Activated effector memory CD4-positive, alpha-beta T cell treated with anti-CD3 and anti-CD28 coated beads, Interleukin-2, amount 50 U/mL, for 16 hours (primary cell): ENCODE data around the gene TKTL1.
A peak's percentile ranks its signal among the peaks of the same experiment; 100 is the strongest.

Experiments
- DNase-seq: peaks from one replicate; pipeline ENCODE4 v3.0.0-alpha.2; 2020

Gene TKTL1

DNA sequence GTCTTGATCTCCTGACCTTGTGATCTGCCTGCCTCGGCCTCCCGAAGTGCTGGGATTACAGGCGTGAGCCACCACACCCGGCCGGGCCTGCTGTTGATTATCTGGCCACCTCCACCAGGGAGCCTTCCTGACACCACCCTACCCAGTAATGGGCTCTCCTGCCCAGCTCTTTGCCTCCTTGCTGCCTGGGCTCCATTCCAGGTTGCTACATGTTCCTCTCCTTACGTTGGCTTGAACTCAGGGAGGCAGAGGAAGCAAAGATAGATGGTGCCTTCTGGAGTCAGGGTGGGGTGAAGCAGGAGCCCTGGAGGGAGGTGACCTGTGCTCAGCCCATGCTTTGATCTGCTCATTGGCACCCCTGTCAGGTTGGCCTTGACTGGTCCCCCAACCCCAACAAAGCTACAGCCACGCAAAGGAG lies 52.5 kb downstream of the TKTL1 start:
- peak; percentile 55 for DNase-seq

GRCh38 chrX:154348646-154349358 lies 53.2 kb downstream of the TKTL1 start:
- peak; percentile 60 for DNase-seq

GRCh38 chrX:154349359-154349935 lies 53.9 kb downstream of the TKTL1 start:
- DNase-seq: peak; percentile 62

DNA sequence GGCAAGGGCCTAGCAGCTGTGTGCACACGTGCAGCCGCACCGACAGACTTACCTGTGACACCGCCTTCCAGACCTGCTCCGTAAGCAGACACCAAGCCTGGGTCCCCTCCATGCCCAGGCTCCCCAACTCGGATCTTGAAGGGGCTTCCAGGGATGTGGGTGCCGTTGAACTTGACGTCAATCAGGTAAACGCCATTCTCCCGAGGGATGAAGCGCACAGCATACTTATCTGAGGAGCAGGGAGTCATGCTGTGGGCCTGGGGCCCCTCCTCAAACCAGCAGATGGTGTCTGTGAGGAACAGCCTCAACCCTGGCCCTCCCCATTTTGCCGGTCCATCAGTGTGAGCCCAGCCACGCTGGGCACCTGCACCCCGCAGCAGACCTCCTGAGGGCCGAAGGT lies 54.4 kb downstream of the TKTL1 start:
- DNase-seq: no peak

GRCh38 chrX:154350429-154351182 lies 55.0 kb downstream of the TKTL1 start:
- no peak for DNase-seq

GRCh38 chrX:154351183-154352011 lies 55.8 kb downstream of the TKTL1 start:
- peak; percentile 76 for DNase-seq

DNA sequence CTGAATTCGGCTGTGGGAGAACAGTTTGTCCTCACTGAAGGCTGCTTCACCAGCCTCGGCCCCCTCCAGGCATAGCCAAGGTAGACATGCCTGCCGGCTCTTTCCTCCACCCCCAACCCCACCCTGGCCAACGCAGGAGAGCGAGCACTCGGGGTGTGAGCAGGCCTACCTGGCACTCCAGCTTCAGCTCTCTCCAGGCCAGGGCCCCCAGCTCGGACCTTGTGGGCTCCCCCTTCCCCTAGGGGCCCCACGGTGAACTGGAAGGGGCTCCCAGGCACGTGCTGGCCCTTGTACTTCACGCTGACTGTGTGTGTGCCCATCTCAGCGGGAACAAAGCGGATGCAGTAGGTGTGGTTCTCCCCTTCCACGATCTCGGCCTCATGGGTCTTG lies 56.4 kb downstream of the TKTL1 start:
- no peak for DNase-seq

DNA sequence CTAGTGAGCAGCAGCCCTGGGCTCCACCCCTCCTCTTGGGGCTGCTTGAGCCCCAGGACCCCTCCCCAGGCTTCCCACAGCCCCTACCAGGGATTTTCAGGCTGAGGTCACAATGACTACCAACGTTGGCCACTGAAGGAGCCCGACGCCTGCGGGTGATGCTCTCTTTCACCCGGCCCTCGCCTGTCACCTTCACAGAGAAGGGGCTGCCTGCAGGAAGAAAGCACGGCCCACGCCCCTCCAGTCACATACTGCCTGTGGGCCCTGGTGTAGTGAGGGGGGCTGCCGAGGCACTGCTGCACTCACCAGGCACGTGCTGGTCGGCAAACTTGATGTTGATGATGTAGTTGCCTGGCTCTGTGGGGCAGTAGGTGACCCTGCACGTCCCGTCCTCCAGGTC lies 56.9 kb downstream of the TKTL1 start:
- DNase-seq: no peak

DNA sequence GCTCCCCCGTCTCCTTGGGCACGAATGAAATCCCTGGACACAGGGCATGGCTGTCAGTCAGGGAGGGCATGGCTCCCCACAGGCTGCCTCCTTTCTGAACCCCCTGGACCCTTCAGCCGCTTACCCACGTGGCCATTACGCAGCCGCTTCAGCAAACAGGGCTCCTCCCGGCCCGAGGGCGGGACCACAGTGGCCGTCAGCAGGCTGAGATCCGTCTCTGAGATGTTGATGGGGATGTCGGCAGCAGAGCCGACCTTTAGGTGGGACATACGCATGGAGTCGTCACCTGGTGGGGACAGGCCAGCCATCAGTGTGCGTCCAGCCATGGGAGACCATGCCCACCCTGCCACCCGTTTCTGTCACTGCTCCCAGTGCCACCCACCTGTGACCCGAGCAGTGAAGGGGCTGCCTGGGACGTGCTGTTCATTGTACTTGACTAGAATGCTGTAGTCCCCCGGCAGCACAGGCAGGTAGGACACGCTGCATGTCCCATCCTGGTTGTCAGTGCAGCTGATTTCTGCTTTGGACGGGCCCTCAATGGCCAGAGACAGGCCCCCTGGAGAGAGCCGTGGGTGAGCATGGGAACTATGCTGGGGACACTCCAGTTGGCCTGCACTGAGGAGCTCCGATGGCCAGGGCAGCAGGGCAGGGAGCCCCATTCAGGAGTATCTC lies 57.7 kb downstream of the TKTL1 start:
- no peak for DNase-seq

GRCh38 chrX:154354013-154354412 lies 58.4 kb downstream of the TKTL1 start:
- no peak for DNase-seq

GRCh38 chrX:154354516-154354915 lies 58.9 kb downstream of the TKTL1 start:
- DNase-seq: no peak

DNA sequence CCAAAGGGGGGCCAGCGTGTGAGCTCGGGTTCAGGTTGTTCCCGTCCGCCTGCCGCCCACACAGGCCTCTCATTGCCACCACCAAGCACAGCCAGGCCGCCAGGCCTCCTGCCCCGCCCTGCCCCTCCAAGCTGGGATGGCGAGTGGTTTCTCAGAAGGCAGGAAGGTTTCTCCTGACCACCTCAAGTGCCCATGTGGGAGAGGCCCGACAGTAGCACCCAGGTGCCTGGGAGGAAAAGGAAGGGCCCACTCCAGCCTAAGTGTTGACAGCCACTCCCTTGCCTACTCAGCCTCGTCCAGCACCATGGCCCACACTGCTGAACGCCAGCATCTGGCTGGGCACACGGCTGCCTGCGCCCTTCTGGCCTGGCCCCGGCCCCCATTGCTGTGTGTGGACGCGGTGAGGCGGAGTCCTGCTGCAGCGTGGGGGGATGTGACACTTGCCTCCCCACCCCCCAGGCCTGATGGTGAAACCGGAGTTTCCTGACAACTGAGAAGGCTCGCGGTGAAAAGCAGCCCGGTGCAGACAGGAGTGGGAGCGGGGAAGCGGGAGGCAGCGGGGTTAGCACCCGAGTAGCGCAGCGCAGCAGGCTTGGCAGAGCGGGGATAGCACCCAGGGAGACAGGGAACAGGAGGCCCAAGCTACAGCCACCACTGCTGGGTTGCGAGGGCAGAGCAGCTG lies 59.6 kb downstream of the TKTL1 start:
- DNase-seq: no peak

GRCh38 chrX:154355776-154356140 lies 60.2 kb downstream of the TKTL1 start:
- no peak for DNase-seq

GRCh38 chrX:154356596-154356995 lies 61.0 kb downstream of the TKTL1 start:
- DNase-seq: no peak

DNA sequence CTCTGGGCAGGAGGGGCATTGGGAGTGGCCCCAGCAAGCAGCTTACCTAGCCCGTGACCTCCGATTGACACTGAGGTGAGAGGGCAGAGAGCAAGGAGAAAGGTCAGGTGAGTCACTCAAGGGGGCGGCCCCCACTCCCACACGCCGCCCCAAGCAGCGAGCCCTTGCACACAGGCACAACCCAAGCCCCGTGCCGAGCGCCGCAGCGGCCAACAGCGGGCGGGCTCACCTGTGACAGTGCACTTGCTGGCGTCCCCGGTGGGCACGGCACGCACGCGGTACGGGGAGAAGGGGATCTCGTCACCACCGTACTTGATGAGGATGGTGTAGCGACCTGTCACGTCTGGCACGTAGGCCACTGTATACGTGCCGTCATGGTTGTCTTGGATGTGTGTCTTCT lies 61.6 kb downstream of the TKTL1 start:
- no peak for DNase-seq

DNA sequence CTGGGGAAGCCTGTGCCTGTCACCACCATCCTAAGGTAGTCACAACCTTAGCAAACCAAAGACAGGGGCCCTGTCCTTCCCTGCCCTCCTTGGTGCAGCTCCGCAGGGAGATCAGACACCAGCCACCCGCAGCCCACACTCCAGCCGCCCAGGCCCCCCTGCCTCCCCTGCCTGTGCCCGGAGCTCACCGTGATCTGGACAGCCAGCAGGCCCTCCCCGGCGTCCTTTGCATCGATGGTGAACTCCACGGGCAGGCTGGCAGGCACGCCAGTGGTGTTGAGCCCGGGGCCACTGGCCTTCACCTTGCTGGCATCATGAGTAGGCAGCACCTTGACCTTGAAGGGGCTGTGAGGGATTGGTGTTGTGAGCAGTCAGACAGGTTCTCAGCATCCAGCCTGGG lies 62.4 kb downstream of the TKTL1 start:
- no peak for DNase-seq

- no peak for DNase-seq
Observed at GRCh38 chrX:154358829-154359228, 63.2 kb downstream of the TKTL1 start.

DNA sequence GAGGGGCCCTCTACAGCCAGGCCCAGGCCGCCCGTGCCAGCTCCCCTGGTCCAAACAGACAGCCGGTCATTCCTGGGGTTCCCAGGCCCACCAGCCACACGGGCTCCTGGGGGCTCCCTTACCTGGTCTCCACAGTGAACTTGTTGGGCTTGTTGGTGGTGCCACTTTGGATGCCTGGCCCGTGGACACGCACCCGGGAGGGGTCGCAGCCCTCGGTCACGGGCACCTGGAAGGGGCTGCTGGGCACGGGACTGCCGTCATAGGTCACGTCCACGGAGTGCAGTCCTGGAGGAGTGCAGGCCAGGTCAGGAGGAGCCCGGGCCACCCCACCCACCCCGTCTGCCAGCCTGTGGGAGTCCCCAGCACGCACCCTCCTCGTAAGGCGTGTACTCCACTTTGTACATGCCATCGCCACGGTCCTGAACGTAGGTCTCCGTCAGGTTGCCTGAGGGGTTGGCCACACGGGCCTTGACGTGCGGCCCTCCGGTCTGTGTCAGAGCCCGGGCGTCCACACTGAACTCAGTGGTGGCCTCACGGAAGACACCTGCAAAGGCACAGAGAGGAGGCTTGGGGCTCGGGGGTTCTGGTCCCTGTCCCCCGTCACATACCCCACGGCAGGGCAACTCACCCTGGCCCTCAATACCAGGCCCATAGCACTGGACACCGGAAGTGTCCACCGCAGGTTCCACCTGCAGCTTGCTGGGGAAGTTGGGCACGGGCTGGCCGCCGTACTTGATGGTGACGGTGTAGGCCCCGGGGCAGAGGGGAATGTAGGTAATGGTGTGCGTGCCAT lies 64.0 kb downstream of the TKTL1 start:
- no peak for DNase-seq

GRCh38 chrX:154360155-154360713 lies 64.6 kb downstream of the TKTL1 start:
- no peak for DNase-seq

DNA sequence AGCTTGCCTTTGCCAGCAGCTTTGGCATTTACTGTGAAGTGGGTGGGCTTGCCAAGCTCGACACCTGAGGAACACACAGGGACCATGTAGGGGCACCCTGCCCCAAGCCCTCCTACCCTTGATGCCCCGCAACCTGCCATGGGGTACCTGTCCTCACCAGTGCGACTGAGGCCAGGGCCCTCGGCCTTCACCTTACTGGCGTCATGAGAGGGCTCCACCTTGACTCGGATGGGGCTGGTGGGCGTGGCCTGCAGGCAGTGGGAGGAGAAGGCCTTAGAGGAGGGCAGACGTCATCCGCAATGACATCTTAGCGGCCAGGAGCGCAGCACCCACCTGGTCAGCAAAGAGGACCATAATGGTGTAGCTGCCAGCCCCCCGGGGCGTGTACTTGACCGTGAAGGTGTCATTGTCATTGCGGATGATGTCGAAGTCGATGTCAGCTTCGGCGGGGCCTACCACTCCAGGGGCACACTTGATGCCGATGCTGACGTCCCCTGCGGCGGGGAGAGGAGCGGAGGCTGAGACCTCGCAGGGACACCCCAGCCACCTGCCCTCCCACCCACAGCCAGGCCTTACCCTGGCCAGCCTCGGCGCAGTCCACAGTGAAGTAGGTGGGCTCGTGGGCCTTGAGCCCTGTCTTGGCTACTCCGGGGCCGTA lies 66.6 kb downstream of the TKTL1 start:
- DNase-seq: no peak
